Stimulated activated naive B cell treated with anti-CD40 and anti-IgM and Interleukin-4, amounts not matched to agents 10 μg/mL and 1 μg/mL and 100 μg/mL, for 72 hours (primary cell): ENCODE data around the gene GCDH.
A peak's percentile ranks its signal among the peaks of the same experiment; 100 is the strongest.

Experiments used
- ATAC-seq, 2 donors: fragments of 150-1000 bp; cut with Tn5 transposase; replicated peaks; 2 replicates each; pipeline ENCODE4 v1.10.0; 2021; ENCODE audit warnings: moderate library complexity in 1 of 2
- DNase-seq: peaks from one replicate; pipeline ENCODE4 v3.0.0; 2021
- H3K27ac Mint-ChIP-seq: one replicate; pipeline ENCODE4 v1.8.0; 2022; ENCODE audit warnings: mild to moderate bottlenecking, mixed read lengths
- H3K27me3 Mint-ChIP-seq, 2 donors: one replicate each; pipeline ENCODE4 v1.8.0; 2022; ENCODE audit warnings: mixed read lengths in 2 of 2
- H3K36me3 Mint-ChIP-seq, 2 donors: one replicate each; pipeline ENCODE4 v1.8.0; 2022; ENCODE audit warnings: mixed read lengths in 2 of 2, mild to moderate bottlenecking in 1 of 2
- H3K4me1 Mint-ChIP-seq, 2 donors: one replicate each; pipeline ENCODE4 v1.8.0; 2022; ENCODE audit warnings: mixed read lengths in 2 of 2, mild to moderate bottlenecking in 1 of 2
- H3K4me3 Mint-ChIP-seq, 2 donors: one replicate each; pipeline ENCODE4 v1.8.0; 2022; ENCODE audit warnings: mild to moderate bottlenecking in 2 of 2, mixed read lengths in 2 of 2, moderate library complexity in 1 of 2
- H3K9me3 Mint-ChIP-seq, 2 donors: one replicate each; pipeline ENCODE4 v1.8.0; 2022; ENCODE audit warnings: mixed read lengths in 2 of 2, mild to moderate bottlenecking in 1 of 2

Gene GCDH

DNA sequence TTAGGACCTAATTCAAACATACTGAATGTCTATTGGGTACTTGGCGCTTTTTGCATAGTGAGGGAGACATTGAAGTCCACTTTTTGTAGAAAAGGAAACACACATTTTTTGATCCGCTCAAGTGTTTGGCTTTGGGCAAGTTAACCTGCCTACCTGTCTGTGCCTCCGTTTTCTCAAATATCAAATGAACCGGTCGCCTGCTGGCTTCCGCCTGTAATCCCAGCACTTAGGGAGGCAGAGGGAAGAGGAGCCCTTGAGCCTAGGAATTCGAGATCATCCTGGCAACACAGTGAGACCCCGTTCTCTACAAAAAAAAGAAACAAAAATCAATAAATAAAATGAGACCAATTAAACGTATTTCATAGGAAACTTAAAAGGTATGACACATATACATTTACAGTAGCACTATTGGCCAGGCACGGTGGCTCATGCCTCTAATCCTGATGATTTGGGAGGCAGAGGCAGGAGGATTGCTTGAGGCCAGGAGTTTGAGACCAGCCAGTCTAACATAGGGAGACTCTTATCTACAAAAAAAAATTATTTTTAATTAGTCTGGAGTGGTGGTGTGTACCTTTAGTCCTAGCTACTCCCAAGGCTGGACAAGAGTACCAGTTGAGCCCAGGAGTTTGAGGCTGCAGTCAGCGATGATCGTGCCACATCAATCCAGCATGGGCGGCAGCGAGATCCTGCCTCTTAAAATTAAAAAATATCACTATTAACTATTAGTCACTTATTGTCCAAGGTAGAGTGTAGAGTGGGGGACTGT, 56.0 kb downstream of the GCDH start:
- Mint-ChIP-seq H3K4me3 (peak overlapping the region; percentile 97 to 98), H3K36me3 (peaks cover 60 to 74% of the 10 kb centered on the region in 2 donors), H3K27ac (peak overlapping the region; percentile 99), H3K27me3 (no peaks in the 10 kb centered on the region), H3K4me1 (peaks cover 37 to 63% of the 10 kb centered on the region in 2 donors), H3K9me3 (peaks cover 0 to 1% of the 10 kb centered on the region in 2 donors)
- ATAC-seq (no peak), DNase-seq (no peak)

DNA sequence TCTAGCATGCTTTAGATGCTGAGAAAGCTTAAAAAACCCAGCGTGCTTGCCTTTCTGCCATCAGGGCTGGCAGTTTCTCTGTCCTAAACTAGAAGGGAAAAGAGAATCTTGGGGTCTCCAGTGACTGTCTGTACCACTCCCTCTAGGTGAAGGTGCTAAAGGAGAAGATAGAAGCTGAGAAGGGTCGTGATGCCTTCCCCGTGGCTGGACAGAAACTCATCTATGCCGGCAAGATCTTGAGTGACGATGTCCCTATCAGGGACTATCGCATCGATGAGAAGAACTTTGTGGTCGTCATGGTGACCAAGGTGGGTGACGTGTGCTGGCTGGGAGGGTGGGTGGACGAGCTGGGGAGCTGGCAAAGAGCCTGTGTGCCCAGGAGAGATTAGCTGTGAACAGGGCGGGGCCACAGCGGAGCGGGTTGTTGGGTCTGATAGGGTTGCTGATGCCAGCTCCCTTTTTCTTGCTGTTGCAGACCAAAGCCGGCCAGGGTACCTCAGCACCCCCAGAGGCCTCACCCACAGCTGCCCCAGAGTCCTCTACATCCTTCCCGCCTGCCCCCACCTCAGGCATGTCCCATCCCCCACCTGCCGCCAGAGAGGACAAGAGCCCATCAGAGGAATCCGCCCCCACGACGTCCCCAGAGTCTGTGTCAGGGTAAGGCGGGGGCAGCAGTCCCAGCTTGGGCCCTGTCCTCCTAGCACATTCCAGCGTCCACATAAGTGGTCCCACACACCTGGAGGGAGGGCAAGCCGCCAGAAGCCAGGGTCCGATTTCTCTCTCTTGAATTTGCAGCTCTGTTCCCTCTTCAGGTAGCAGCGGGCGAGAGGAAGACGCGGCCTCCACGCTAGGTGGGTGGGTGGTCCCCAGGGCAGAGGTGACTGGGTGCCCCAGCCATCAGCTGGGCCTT, 57.0 kb downstream of the GCDH start:
- Mint-ChIP-seq H3K9me3 (peaks cover 0 to 1% of the 10 kb centered on the region in 2 donors), H3K4me3 (no peak overlapping the region), H3K4me1 (peaks cover 38 to 60% of the 10 kb centered on the region in 2 donors), H3K27me3 (no peaks in the 10 kb centered on the region), H3K27ac (peak overlapping the region; percentile 62), H3K36me3 (peaks cover 59 to 71% of the 10 kb centered on the region in 2 donors)
- no peak for ATAC-seq
- DNase-seq = no peak

DNA sequence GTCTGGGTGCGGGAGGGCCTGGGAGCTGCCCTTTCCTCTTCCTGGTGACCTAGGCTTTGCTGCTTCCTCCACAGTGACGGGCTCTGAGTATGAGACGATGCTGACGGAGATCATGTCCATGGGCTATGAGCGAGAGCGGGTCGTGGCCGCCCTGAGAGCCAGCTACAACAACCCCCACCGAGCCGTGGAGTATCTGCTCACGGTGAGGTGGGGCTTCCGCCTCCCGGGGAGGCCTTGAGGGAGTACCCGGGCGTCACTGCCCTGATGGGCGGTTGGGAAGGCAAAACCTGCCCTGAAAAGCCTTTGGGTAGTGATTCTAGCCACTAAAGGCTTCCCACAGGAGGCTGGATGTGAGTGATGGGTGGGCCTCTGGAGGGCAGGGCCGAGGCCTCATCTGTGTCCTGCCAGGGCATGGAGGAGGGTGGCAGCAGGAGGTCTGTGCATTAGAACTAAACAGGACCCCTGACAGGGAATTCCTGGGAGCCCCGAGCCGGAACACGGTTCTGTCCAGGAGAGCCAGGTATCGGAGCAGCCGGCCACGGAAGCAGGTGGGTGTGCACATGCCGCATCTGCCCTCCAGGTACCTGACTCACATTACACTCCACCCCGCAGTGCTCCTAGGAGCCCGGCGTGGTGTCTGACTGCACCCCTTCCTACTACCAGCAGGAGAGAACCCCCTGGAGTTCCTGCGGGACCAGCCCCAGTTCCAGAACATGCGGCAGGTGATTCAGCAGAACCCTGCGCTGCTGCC, 57.8 kb downstream of the GCDH start:
- no peak for DNase-seq
- H3K36me3 Mint-ChIP-seq = peaks cover 56 to 70% of the 10 kb centered on the region in 2 donors
- H3K27ac Mint-ChIP-seq = peak overlapping the region; percentile 69
- H3K4me1 Mint-ChIP-seq = peaks cover 36 to 60% of the 10 kb centered on the region in 2 donors
- ATAC-seq = no peak
- no peak overlapping the region for H3K4me3 Mint-ChIP-seq
- H3K9me3 Mint-ChIP-seq = peaks cover 0 to 1% of the 10 kb centered on the region in 2 donors
- no peaks in the 10 kb centered on the region for H3K27me3 Mint-ChIP-seq
